GM12873 (cell line): ENCODE measurements around the gene TXK.

Experiments
- TF ChIP-seq, protein P1 (sequence below): IDR thresholded peaks from 2 replicates; pipeline ENCODE4 v1.5.1; 2012; ENCODE audit warnings: low read depth, mild to moderate bottlenecking, moderate library complexity, low read length, control low read depth; ENCODE audit not compliant: insufficient read depth; ENCODE audit errors: missing control alignments

The TXK gene

DNA sequence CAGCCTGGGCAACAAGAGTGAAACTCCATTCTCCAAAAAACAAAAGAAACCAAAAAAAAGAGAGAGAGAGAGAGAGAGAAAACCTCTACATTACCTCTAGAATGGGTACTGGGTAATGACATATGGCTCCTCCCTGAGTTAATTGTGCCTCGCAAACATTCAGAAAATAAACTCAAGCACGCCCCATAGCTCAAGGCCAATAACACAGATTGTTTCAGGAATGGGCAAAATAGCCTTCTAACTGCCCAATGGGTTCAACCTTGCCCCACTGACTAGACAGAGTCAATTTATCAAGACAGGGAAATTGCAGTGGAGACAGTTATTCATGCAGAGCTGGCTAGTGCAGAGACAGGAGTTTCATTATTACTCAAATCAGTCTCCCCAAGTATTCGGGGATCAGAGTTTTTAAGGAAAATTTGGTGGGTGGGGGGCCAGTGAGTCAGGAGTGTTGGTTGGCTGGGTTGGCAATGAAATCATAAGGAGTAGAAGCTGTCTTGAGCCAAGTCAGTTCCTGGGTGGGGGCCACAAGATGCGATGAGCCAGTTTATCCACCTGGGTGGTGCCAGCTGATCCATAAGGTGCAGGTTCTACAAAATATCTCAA is 92.4 kb downstream of the TXK start:
- TF ChIP-seq, protein P1, sequence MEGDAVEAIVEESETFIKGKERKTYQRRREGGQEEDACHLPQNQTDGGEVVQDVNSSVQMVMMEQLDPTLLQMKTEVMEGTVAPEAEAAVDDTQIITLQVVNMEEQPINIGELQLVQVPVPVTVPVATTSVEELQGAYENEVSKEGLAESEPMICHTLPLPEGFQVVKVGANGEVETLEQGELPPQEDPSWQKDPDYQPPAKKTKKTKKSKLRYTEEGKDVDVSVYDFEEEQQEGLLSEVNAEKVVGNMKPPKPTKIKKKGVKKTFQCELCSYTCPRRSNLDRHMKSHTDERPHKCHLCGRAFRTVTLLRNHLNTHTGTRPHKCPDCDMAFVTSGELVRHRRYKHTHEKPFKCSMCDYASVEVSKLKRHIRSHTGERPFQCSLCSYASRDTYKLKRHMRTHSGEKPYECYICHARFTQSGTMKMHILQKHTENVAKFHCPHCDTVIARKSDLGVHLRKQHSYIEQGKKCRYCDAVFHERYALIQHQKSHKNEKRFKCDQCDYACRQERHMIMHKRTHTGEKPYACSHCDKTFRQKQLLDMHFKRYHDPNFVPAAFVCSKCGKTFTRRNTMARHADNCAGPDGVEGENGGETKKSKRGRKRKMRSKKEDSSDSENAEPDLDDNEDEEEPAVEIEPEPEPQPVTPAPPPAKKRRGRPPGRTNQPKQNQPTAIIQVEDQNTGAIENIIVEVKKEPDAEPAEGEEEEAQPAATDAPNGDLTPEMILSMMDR, result no peak

DNA sequence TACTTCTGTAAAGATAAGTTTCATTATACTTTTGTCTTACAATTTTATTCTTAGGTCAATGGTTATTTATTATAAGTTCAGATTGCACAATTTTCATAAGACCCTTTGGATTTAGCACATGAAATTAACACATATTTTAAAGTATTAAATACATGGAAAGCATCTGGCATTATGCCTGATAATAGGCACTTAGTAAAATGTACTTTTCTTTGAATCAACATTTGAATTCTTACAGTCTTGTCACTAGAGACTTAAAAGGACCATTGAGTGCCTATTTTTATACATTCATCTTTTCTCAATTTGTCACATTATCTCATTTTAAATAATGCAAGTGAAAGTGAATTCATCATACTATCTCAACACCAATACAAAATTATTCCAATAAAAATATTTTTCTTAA is 94.5 kb downstream of the TXK start:
- TF ChIP-seq, protein P1, result no peak

DNA sequence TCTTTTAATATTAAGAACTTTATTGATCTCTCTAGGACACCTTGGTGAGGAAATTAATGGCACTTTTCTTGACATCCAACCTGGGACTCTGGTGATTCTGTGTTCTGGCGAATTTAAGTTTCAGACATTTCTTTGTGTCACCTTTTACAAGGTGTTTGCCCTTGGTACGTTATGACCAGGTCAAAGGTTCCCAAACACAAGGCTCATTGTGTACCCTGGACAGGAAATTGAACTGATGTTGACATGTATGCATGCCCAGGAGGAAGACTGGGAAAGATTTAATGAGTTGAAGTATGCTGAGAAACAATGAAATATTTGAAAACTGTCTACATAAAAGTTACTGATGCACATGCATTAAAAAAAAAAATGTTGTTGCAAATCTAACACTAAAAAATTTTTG is 95.4 kb downstream of the TXK start:
- TF ChIP-seq, protein P1, result no peak

DNA sequence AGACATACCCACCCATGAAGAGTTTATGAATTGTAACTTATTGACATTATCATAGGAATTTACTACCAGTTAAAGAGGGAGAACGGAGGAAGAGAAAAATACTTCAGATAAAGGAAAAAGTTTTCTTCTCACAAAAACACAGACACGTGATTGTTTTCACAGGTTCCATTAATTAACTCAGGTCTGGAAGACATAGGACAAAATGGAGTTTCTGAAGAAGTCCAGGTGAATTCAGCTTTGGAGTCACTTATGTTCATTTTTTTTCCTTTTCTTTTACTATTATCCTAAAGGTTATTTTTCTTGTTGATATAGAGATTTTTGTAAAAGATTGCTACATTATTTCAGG is 97.0 kb downstream of the TXK start:
- TF ChIP-seq, protein P1, result no peak

- TF ChIP-seq, protein P1, result no peak
Measured at GRCh38 chr4:48035952-48036351, 98.1 kb downstream of the TXK start.

- TF ChIP-seq, protein P1, result peak; percentile 62
Measured at GRCh38 chr4:48033825-48034413, 100.1 kb downstream of the TXK start.

DNA sequence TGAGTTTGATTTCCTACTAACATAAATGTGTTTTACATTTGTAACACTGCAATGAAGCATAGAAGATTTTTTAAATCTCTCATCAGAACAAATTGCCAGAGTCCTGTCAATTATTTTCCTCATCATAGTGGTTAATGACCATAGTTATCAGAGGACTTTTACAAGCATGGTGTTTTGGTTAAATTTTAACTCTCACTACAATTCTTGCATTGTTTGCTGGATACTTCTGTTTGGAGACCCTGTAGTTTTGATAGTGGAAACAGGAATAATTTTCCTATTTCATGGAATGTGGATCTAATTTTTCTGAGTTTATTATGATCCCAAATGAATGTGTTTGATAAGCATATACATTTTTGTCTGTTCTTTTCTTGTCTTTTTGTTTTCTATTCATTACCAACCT is 100.6 kb downstream of the TXK start:
- TF ChIP-seq, protein P1, result no peak
